Activated T-cell treated with anti-CD3 and anti-CD28 coated beads for 1 hour (primary cell): ENCODE measurements around the gene NPB.

Experiments
- DNase-seq: peaks from one replicate; pipeline ENCODE4 v3.0.0-alpha.2; 2020; ENCODE audit warnings: low read depth

Gene NPB

DNA sequence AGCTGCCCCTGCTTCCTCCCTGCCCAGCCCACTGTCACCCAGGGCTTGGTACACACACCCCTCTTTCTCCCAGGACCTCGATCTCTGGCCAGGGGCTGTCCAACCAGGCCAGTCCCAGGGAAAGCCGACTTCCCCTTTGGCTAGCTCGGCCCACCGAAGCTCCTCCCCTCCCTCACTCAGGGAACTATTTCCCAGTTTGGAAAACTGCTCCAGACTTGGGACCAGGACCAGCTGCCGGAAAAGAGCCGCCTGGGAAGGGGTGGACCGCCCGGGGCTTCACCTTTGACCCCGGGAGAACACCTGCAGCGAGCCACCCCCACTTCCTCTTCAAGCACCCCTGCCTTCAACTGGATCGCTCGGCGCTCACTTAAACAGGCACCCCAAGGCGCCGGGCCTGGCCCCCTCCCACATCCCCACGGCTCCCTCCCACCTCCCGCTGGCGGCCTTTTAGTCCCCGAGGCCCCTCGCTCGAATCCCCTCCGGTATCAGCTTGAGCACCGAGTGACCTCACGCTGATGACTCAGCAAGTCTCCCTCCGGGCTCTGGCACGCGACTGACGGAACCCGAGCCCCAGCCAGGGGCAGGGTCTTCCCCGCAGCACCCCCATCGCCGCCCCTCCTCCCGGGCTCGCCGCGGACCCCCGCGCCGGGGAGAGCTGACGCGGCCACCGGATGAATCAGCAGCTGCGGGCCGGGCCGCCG is 24.6 kb downstream of the NPB start:
- DNase-seq: peak; percentile 36

DNA sequence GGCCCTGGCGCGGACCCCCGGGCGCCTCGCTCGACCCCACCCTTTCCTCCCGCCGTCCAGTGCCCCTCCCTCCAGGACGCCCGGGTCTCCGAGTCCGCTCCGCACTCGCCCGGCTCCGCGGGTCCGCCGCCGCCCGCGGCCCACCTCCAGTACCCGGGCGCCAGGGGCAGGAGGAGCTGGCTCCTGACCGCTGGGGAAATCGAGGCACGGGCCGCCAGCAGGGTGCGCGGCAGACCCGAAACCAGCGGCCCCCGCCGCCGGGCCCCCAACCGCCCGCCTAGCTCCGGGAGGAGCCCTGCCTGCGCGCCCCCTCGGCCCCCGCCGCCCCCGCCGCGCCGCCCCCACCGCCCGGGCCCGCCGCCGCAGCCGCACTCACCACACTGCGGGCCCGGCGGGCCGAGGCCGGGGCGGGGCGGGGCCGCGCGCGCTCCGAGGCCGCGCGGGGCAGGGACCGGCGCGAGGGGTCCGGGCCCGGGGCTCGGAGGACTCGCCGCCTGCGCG is 25.2 kb downstream of the NPB start:
- DNase-seq: no peak

DNA sequence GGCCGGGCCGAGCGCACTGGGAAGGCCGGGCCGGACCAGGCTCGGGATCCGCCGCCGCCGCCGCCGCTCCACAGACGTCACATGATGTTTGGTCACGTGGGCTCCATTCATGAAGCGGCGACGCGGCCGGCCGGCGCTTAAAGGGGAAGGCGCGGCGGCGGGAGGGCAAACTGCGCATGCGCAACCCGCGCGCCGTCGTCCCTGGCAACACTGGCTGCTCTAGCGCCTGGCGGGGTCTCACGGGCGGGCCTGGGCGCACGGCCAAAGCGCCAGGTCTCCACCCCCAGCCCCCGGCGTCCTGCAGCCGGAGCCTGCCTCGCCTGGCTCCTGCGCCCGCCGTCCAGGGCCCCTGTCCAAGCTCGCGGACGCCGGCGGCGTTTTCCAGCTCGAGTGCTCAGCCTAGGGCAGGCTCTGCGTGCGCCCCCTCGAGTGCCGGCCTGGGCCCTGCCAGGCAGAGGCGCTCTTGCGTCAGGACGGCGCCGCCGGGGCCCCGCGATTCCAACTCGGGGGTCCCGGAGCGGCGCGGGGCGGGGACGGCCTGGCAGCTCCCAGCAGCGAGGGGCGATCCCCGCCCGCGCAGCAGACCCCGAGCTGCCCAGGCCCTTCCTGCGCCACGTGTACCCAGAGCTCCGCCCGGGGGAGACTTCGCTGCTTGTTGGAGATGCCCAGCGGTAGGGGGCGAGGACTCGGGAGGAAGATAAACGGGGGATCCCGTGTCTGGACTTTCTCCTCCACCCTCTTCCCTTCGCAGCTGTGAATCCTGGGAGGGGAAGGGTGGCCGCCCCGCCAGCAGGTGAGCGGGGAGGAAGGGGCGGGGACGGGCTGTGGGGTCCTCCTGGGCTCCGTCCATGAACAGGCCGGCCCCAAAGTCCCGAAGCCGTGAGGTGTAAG is 25.9 kb downstream of the NPB start, which contains the start of gene MAFG:
Gene MAFG, minus strand, starts transcription at position 83 of the 891 bp plus-strand sequence. CDS start 4,550 bp downstream, outside the sequence.
- peak; percentile 85 for DNase-seq

DNA sequence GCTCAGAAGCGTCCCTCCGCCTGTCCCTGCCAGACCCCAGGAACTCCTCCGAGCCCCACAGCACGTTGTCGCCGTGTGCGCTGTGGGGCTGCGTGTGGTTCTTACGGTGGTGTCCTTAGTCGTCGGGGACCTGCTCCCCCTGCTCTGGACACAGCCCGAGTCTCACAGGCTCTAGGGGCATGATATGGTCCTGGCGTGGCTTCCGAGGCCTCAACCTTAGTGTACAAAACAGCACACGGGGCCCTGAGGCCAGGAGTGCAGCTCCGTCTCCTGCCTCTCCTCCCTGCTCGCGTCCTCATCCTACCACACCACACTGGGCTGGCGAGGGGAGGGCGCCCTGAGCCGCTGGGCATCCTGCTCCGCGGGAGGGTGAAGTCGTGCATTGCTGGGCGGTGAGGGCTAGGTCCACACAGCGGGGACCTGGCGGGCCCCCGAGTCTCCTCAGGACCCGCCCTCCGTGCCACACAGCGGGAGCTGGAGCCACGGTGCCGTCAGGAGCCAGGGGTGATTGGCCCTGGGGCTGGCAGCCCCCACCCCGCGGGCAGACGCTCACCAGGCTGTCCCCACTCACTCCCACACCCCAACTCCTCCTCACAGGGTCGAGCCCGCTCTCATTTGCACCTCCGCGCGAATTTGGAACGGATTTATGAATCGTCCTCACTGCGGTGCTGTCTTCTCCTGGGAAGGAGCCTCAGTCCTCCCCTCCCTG is 26.7 kb downstream of the NPB start:
- DNase-seq: no peak

DNA sequence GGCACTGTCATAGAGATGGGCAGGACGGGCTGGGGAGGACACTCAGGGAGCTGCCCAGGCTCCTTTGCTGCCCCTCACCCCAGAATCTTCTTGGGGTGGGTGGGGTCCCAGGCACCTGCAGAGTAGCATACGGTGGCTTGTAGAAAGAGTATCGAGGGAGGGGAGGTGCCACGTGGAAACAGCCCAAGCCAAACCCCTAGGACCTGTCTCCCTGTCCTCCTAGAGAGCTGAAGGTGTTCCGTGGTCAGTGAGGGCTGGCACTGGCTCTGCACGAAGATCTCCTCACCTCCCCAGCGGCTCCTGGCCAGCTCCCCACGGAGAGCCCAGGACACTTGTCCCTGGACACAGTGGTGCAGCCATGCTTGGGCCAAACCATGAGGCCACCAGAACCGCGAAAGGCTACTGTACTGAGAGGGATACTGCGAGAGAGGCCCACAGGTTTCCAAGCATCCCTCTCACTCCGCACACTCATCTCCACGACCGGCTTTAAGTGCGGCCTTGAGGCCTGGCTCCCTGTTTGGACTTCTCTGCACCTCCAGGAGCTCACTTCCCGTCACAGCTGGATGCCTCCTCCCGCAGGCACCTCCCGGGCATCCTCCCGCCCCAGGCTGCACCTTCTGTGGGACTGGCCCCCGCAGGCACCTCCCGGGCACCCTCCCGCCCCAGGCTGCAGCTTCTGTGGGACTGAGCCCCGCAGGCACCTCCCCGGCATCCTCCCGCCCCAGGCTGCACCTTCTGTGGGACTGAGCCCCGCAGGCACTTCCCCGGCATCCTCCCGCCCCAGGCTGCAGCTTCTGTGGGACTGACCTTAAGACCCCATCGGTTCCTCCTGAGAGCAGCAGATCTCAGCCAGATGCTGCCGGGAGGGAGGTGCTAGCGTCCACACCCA is 27.5 kb downstream of the NPB start:
- DNase-seq: no peak

DNA sequence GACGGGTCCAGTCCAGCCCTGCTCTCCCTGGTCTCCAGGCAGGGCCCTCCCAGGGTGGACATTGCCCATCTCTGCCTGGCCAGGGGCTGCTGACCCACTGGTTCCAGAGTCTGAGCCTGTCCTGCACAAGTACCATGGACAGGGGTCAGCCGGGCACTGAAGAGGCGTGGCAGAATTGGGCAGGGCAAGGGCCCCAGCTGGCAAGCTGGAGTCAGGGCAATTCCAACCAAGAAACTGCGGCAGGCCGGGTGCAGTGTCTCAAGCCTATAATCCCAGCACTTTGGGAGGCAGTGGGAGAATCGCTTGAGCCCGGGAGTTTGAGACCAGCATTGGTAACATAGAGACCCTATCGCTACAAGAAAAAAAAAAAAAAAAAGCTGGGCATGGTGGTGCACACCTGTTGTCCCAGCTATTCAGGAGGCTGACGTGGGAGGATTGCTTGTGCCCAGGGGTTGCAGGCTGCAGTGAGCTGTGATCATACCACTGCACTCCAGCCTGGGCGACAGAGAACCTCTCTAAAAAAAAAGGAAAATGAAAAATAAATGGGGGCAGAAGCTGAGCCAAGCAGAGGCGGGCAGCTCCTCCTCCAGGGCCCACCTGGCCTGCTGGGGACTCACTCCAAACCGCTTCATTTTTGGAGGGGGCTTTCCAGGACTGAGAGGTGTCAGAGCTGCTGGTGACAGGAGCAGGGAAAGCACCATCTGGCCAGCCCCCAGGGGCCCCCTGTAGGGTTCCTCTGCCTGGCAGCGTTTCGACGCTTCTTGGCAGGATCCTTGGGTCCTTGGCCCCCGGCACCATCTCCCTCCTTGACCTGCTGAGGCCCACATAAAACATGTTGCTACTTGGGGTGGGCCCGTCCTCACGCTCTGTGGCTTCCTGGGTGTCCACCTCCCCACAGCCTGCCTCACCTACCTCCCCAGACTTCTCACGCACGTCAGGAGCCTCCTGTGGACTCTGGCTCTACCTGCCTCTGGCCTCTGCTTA is 28.4 kb downstream of the NPB start:
- no peak for DNase-seq

DNA sequence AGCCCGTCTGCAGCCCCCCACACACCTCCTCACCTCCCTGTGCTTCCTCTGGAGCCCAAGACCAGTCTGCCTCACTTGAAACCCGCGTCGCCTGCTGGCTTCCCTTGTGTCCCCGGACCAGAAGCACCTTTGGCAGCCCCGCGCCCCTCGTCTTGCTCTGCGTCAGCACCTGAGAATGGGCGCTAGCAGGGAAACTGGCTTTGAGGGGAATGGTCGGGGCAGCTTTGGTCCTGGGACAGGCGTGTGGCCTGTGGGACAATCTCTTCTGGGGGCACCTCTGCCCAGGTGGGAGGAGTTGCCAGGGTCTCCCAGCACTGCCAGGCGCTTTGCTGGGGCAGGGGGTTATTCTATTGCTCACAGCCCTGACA is 29.1 kb downstream of the NPB start:
- no peak for DNase-seq

DNA sequence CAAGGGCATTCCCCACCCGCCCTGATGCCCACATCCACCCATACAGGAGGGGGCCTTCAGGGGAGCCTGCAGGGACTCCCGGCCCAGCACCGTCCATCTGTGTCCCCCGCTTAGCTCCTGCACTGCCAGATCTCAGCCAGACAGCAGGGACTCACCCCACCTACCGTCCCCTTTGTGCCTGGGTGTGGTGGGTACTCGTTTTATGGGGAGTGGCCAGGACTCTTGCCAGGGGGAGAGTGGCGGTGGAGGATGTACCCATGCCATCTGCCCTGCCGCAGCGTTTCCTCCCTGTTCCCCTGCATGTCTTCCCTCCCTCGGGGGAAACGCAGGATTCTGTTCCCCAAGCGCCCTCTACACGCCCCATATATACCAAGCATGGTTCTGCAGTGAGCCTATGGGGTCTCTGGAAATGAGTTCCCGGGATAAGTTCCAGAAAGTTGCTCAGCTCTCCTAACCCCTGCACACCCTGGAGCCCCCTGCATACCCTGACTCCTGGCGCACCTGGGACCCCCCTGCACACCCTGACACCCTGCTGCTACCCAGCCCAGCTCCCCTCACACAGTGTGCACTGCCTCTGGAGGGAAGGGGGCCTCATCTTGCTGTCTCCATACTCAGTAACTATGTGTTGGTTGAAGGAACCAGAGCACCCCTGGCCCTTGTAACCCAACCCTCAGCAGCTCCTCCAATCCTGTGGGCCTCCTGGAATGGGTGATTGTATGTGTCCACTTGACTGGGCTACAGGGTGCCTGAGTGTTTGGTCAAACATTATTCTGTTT is 29.7 kb downstream of the NPB start:
- DNase-seq: no peak

DNA sequence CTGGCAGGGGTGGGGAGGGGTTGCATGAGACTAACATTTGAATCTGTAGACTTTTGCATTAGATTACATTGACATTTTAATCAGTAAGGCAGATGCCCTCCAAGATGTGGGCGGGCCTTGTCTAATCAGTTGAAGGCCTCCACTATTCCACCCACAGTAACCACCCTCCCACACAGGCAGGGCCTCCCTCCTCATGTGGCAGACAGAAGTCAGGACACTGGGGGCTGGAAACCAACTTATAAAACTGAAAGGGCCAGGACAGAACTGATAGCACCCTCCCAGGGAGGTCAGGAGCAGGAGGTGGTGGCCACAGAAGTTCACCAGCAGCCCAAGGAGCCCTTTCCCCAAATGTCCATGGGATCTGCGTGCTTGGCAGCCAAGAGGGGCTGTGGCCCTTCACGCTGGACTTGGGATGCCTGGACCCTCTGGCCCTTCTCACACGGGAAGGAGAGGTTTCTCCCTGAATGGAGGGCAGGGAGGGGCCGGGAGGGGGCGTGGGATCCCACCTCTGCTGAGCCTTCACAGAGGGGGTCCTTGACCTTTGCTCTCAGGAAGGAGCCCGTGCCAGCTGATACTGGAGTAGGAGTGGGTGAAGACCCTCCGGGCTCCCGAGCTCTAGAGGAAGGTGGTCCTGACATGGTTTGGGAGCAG is 30.4 kb downstream of the NPB start:
- DNase-seq: no peak

DNA sequence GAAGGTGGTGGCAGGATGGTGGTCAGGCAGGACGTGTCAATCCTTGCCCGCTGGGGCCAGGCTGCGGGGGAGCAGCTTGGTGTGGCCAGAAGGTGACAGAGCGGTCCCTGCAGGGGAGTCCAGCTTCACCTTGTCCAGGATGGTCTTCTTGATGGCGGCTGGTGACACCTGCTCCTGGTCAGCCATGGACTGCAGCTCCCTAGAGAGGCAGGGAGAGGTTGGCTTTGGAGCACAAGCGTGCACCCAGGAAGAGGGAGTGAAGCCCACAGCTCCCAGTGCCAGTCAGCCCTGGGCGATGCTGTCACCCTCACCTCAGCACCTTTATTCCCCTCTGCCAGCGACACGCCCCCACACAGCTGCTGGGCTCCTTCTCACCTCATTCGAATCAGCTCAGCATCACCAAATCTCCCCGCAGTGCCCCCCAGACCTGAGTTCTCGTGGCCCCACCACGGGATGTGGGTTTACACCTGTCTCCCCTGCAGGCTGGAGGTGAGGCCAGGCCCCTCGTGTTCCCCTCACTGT is 31.2 kb downstream of the NPB start:
- DNase-seq: no peak

DNA sequence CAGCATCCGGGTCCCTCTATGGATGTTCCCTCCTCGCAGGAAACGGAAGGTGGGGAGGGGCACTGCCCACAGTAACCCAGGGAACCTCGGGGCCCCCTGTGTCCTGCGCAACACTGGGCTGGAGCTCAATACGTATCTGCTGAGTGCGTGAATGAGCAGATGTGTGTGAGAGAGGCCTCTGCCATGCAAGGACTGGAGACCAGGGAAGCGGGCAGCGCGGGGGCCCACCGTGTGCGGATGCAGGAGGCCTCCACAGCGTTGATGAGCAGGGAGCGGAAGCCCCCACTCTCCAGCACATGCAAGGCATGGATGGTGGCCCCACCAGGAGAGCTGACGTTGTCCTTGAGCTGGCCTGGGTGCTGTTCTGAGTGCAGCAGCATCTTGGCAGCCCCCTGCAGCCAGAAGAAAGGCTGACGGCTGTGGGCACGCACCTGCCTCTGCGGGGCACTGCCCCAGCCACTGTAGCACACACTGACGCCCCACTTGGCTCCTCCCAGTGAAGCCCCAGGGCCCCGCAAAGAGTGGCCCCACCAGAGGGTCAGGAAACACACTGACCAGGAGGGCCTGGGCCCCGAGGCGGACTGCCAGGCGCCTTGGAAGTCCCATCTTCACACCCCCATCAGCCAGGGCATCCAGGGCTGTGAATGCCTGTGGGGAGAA is 32.2 kb downstream of the NPB start:
- DNase-seq: no peak

DNA sequence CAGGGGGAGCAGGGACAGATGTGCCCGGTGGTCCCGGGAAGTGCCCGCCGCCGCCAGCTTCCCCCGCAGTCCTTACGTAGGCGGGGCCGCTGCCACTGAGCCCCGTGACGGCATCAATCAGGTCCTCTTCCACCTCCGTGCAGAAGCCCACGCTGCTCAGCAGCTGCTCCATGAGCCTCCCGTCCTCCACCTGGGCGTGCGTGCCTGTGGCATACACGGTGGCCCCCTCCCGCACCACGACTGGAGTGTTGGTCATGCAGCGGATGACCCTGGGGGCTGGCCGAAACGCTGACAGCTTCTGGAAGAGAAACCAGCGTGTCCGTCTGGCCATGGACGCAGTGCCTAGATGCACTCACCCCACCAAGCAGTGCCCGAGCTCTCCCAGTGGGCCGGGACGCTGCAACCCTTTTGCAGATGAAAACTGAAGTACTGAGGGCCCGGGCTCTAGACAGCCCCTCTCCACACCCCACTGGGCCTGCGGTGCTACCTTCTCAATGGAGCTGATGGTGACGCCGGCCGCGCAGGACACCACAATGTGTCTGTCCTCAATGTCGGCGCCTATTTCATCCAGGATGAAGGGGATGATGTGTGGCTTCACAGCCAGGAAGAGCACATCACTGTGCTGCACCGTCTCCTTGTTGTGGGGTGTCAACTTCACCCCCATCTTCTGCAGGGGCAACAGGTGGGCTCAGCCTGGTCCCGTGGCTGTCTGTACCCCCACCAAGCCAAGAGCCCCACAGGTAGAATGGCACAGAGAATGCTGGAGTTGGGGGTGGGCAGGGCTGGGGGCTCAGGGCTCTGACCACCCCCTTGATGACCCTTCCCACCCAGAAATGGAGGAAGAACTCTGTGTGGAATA is 33.0 kb downstream of the NPB start:
- DNase-seq: no peak

DNA sequence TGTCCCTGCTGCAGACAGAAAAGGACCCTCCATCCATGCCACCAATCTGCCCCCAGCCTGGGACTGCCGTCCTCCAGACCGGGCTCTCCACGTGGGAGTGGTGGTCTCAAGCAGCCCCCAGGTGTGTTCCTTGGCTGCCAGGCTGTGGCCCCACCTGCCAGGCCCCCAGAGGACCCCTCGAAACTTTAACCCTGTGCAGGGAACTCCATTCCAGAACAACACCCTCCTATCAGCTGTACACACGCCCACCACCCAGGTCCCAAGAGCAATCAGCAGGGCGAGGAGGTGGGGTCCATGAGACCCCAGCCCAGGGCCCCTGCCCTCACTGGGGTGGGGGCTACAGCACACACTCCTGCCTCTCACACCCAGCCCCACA is 33.7 kb downstream of the NPB start:
- no peak for DNase-seq

DNA sequence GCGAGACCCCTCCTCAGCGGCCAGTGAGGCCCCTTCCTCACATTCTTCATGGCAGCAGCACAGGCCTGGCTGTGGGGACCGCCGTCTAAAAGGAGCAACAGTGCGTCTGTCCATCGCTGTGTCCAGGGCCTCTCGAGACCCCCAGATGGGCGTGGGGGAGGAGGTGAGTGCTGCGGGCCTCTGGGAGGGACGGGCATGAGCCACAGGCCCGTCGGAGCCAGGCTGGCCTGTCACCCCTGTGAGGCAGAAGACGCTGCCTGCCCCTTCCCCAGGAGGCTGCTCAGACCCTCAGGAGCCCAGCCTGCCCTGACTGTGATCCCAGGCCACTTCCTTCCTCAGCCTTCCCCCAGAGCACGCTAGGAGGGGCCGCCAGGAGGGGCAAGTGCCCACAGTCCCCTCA is 37.2 kb downstream of the NPB start:
- DNase-seq: no peak

DNA sequence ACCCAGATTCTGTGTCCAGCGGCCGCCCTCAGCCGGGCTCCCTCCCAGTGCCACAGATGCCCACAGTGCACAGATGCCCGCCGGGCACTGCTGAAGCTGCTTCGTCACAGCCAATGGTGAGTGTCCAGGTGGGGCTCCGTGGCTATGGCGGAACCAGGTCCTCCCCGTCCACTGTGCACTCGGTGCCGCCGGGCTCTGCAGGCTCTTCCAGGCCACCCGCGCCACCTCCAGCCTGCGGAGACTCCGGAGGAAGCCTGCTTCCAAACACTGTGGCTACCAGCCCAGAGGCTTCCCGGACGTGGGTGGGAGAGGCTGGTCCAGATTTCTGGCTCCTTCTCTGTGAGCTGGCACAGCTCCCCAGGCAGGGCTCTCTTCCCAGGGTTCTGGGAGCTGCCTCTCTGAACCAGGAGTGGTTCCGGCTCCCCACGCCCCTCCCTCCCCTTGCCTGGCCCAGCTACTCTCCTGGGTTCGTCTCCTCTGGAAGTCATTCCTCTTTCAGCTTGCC is 37.9 kb downstream of the NPB start:
- no peak for DNase-seq

DNA sequence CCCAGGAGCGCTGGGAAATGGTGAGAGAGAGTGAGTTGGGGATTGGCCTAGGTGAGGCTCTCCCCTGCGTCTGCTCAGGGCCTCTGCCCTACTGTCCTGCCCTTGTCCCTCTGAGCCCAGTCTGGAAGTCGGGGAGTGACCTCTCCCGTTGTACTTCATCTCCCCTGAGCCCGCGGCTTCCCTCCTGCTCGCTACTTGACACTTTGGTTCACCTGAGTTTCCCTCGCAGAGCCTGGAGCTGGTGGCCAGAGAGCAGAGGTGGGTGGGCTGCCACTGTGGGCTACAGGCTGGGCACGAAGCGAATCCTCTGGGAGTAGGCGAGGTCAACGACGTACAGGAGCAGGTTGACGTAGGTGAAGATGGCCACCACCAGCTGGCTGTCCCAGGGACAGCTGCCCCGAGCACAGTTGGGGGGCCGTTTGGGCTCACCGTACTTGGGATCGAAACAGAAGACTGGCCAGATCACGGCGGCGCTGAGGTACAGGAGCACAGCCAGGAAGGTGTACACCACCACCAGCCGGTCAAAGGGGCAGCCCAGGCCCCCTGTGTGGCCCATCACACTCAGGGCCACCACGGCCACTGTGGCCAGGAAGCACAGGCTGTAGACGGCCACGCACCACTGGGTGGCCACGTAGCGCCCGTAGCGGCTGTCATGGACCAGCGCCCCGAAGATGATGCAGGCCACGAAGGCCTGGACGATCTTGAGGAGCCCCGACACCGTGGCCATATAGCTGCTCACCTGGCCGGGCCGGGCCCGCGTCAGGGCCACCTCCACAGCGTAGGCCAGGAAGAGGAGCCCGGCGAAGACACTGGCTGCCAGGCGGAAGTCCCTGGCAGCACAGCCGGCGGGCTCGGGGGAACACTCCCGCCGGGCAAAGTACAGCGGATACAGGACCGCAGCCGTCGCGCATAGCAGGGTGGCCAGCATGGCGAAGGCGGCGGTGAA is 38.8 kb downstream of the NPB start:
- no peak for DNase-seq
